Sigmoid colon (tissue), 4 donors: Measurements from ENCODE around the gene HECTD4.

Experiments used
- EP300 ChIP-seq, 4 donors: sonication (generic); formaldehyde crosslinking; IDR thresholded peaks; one replicate each; pipeline ENCODE4 v1.6.1; 2017; ENCODE audit warnings: antibody characterized with exemption in 4 of 4
- POLR2A ChIP-seq, 2 donors: fragments of 450-650 bp; IDR thresholded peaks; one replicate each; pipeline ENCODE4 v1.6.1; 2016; ENCODE audit warnings: antibody characterized with exemption in 2 of 2, mild to moderate bottlenecking in 2 of 2, moderate library complexity in 2 of 2
- POLR2AphosphoS5 ChIP-seq, 4 donors: sonication (generic); formaldehyde crosslinking; IDR thresholded peaks; one replicate each; pipeline ENCODE4 v1.6.1; 2017; ENCODE audit warnings: antibody characterized with exemption in 4 of 4
- TF ChIP-seq, protein P1 (sequence below), 4 experiments: fragments of 450-650 bp in 3 of 4; fragments of 200-600 bp in 1 of 4; IDR thresholded peaks; one replicate each; pipeline ENCODE4 v1.5.1; 2016 to 2019; ENCODE audit warnings: antibody characterized with exemption in 4 of 4, mild to moderate bottlenecking in 3 of 4, moderate library complexity in 2 of 4

DNA sequence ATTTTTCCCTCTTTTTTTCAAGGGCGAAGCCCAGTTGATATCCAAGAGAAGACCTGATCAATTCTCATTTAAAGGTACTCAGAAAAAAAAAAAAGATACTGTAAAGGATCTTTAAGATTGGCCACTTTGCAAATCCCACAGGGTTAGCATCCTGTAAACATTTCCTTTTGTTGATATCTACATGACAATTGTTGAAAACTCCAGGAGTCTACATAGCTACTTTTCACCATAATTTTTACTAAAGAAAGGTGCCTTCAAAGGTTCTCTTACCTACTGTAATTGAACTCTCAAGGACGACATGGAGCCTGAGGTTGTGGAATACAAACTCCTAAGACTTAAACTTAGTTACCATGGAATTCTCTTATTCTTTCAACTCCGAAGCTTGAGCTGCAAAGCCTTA, 125.5 kb downstream of the HECTD4 start:
- TF ChIP-seq, protein P1, sequence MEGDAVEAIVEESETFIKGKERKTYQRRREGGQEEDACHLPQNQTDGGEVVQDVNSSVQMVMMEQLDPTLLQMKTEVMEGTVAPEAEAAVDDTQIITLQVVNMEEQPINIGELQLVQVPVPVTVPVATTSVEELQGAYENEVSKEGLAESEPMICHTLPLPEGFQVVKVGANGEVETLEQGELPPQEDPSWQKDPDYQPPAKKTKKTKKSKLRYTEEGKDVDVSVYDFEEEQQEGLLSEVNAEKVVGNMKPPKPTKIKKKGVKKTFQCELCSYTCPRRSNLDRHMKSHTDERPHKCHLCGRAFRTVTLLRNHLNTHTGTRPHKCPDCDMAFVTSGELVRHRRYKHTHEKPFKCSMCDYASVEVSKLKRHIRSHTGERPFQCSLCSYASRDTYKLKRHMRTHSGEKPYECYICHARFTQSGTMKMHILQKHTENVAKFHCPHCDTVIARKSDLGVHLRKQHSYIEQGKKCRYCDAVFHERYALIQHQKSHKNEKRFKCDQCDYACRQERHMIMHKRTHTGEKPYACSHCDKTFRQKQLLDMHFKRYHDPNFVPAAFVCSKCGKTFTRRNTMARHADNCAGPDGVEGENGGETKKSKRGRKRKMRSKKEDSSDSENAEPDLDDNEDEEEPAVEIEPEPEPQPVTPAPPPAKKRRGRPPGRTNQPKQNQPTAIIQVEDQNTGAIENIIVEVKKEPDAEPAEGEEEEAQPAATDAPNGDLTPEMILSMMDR (IDR thresholded peaks at IDR 0.05) = no peak
- TF ChIP-seq POLR2AphosphoS5 (IDR thresholded peaks at IDR 0.05) (no peak), POLR2A (IDR thresholded peaks at IDR 0.05) (no peak), EP300 (IDR thresholded peaks at IDR 0.05) (no peak)
